CD4-positive, alpha-beta T cell treated with Interleukin-12 subunit alpha and Interleukin-12 subunit beta, for 1 hour (primary cell): Measurements from ENCODE around the gene WDR91.

ENCODE experiments used
- DNase-seq: peaks from one replicate; pipeline ENCODE4 v3.0.0-alpha.2; 2020

WDR91 gene

DNA sequence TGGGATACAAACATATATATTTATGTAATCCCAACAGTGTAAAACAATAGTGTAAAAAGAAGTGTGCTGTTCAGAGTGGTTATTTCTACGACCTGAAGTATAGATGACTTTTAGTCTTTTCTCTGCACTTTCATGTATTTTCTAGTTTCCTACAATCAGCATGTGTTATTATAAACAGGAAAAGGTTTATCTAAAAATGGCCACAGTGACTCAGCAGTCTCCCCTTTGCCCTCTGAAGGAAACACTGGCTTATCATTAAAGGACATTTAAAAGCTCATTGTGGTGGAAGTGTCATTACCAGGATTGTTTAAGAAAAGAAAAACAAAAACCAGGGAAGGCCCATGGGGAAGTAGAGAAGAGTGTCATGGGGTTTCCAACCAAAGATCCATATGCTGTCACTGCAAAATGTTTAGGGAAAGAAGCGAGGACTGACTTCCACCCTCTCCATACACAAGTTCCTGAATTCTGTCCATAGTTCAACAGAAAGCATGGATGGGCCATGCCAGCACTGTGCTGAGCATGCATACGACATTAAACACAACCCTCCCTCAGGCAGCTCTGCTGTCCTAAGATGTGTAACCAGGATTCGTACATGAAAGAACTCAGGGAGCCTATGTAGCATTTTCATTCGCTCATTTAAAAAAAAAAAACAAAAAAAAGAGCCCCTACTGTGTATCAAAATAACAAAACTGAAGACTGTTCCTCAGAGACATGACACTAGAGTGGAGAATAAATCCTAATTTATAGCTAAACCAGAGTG is 51.0 kb downstream of the WDR91 start:
- DNase-seq, result no peak

DNA sequence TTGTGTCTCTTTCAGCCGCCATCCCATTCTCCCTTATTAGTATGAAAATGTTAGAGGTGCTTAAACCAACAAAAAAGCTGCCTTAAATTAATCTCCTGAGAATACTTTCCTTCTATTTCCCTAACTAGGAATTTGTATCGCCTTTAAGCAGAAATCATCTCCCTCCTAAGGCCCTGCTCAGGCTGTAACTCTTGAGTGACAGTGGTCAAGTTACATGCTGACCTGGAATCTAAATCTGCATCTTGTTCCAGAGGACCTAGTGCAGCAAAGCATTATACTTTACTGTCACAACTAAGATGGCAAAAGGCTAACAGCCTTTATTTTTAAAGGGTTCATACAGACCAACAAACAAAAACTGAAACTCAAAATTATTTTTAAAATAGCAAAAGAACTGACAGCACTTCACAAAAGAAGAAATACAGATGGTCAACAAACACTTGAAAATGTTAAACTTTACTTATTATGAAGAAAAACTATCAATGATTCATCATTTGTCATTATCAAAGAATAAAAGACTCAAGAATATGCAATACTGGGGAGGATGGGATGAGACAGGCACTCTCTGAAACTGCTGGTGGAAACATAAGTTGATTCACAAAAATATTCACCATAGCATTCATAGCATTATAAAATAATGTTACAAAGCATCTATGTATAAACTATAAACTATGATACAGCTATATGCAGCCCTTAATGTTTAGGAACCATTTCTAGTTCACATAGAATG is 51.8 kb downstream of the WDR91 start:
- no peak for DNase-seq

DNA sequence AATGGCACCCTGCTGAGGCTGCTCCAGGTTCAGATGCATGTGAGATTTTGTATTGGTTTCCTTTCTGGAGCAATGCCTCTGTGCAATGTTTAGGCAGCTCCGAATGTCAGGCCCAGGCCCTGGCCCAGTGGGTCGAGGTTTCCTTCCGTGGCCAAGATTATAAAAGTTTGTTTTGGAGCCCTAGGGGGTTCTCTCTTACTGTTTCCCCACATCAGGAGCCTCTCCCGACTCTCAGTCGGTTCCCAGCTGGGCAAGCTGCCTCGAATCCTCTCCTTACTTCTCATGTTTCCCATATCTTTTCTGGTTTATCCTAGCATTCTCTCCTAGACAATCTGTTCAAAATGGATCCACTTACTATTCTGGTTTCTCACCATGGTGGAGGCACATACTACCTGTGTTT is 52.5 kb downstream of the WDR91 start:
- DNase-seq, result no peak

DNA sequence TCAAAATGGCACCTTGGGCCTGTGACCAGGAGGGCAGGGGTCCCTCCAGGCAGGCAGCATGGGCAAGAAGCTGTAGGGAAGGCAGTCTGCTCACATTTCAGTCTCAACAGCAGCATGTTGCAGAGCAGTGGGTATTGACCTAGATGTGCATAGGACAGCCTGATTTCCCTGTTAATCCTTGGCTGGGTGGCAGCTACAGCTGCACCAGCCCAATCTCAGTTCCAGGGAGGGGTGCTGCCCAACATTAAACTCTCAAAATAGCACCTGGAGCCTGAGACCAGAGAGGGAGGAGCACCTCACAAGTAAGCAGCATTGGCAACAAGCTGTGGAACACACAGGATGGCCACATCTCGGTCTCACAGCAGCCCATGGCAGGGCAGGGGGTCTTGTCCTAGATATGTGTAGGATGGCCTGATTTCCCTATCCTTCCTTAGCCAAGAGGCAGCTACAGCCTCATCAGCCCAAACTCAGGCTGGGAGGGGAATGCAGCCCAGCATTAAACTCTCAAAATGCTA is 53.1 kb downstream of the WDR91 start:
- no peak for DNase-seq

DNA sequence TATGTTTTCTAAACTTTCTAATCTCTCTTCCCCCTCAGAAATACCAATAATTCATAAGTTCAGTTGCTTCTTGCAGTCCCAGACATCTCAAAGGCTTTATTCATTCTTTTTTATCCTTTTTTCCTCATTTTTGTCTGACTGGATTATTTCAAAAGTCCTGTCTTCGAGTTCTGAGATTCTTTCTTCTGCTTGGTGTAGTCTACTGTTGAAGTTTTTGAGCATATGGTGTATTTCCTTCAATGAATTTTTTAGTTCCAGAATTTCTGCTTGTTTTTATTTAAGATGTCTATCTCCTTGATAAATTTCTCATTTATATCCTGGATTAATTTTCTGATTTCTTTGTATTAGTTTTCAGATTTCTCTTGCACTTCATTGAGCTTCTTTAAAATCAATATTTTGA is 55.0 kb downstream of the WDR91 start:
- no peak for DNase-seq

DNA sequence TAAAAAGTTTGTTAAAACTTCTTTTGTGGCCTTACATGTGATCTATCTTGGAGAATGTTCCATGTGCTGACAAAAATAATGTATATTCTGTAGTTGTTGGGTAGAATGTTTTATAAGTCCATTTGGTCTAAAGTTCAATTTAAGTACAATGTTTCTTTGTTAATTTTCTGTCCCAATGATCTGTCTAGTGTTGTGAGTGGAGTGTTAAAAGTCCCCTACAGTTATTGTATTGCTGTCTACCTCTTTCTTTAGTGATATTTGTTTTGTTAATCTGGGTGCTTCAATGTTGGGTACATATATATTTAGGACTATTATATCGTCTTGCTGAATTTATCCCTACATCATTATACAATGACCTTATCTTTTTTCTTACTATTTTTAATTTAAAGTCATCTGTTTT is 56.6 kb downstream of the WDR91 start:
- DNase-seq, result no peak

DNA sequence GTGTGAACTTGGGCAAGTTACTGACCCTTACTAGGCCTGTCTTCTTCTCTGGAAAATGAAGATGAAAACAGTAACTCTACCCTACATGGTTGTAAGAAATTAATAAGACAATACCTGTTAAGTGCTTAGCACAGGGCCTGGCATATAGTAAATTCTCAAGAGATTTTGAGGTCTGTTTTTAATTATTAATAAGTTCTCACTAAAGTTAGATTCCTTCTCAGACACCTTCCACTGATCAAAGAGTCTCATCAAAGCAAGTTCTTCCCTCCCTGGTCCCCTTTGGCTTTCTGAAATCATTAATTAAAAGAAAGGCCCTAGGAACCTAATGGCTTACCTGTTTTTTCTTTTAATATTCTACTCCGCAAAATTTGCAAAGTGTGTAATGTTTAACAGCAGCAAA is 58.9 kb downstream of the WDR91 start:
- DNase-seq, result no peak

DNA sequence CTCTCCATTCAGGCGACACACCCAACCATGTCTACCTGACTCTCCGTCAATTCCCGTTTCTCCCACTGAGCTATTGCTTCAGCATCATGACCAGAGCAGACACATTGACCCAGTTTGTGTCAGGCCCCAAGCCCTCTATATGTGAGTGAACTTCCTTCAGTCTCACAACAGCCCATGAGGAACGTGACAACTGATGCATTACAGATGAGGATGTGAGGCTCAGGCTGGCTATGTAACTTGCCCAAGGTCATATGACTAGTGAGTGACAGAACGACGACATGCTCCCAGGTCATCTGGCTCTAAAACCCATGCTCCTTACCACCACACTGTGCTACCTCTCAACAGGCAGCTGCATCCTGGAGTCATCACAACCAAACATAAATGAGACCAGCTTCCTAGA is 59.8 kb downstream of the WDR91 start:
- DNase-seq, result no peak

DNA sequence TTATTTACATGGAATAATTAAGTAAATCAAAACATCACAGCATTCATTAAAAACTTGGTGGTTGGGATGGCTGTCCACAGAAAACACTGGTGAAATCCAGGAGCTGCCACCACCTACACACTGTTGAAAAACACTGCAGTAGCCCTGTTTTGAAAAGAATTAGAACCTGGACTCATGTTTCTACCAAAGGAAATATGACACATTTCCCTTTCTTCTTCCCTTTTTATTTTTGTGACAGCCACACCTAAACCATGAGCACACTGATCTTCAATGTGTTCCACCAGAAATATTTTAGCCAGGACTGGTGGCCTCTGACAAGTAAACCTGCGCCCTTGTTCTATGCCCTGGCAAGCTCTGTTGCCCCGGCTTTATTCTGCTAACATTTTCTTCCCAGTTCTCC is 60.2 kb downstream of the WDR91 start:
- DNase-seq, result no peak

DNA sequence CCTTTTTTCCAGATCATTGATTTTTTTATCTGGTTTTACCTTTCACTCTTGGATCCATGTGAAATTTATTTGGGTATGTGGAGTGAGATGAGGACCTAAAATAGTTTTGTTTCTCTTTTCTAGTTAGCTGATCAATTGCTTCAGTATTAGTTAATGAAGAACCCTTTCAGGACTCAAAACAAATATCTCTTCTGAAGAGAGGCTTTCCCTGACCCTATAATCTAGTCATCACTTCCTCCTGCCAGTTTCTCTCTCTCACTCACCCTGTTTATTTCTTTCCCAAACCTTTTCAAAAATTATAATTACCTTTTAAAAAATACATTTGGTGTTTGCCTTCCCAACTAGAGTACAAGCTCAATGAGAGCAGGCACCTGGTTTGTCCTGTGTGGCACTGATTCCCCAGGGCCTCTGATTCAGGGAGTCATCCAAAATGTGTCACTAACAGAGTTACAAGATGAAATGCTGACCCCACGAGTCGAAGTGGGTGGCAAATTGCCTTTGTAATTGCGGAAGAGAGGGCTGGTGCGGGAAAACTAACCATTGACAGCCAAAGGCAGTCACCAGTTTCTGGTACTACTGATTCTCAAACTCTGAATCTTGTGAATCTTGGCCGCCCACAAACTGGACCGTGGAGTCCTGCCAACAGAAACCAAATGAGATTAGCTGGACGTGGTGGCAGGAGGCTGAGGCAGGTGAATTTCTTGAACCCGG is 61.1 kb downstream of the WDR91 start:
- no peak for DNase-seq

DNA sequence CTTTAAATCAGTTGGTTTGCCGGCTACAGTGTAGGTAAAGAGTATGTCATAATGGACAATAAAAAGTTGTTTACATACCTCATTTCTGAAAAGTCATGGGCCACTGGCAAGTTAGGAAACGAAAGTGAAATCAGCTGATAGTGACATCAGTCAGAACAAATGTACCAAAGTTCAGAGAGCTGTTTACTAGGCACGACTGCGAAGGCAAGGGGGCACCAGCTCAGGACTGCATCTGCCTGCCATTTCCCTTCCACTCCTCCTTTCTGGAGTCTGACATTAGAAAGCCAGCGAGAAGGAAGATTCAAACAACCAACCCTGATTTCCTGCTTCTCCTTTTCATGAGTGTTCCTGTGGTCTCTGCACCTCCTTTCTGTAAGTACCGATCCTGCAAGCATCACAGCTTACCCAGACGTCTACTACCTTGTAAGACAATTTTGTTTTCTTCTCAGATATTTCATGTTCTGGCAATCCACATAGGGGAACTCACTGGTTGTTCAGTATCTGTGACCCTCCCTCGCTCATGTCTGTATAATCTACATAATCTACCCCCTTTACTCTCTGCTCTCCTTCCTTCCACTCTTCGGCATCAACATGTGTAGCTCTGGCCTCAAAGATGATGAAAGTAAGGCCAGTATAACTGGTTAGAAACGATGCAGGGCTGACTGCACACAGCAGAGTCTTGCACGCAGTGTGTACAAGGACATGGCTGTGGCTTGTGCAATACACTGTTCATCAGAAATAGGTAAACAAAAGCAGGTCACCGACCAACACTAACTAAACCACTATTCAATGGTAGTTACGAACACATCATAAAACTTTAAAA is 63.2 kb downstream of the WDR91 start, which contains the start of gene TMEM140:
Gene TMEM140 (plus strand): TSS at position 174 of the 823 bp plus-strand sequence. CDS start 16,370 bp downstream, outside the sequence.
- peak; percentile 76 for DNase-seq

DNA sequence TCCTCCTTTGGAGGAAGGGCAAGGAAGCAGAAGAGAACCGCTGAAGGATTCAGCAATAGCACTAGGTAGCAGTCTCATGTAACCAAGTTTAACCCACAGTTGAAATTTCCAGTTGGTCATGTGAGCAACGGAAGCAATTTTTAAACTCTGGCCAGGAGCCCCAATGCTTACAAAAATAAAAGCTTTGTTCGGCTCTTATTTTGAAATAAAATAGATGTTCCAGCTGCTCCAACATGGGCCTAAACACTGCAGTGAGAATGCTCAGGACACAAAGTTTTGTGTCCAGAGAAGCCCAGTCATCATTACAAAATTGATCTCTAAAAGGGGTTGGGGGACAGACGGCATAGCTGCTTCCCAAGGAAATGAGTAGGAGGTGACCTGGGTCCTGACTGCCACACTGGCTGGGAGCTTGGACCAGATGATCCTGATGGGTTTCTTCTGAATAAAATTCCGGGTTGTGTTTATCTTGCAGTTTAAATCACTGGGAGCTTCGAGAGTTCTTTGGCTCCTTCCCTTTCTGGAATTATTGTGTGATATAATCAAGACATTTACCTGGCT is 63.9 kb downstream of the WDR91 start:
- peak; percentile 48 for DNase-seq

DNA sequence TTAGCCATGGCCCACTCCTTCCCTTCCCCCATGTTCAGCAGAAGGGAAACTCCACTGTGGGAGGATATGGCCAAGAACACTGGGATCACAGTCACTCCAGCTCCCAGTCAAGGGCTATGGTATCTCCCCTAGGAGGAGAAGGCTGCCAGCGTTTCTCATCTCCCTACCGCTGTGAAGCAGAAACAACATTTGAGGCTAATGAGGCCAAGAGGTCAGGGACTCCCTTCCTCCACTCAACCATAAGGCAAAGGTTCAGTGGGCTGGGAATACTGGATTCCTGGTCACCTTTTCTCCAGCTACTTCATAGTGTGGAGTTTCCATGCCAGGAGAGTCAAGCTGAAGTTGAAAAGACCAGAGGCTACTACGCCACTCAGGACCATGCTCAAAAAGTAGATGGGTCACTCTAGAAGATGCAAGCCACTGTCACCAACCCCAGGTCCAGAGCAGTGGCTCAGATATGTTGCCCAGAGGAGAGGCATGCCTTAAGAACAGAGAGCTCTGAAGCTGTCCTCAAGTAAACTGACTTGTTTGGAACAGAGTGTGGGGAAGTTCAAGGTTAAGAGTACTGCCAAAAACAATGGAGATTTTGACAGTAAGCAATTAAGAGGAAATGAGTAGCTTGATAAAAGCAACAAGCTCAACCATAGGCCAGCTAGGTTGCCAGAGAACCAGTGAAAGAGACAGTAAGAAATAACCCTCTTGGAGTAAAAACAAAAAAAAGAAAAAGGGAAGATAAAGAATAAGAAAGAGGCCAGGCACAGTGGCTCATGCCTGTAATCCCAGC is 67.2 kb downstream of the WDR91 start:
- DNase-seq, result no peak
